IPS-18a (cell line): ENCODE data around the gene KRTAP10-2.

Source experiments
- H3K27ac ChIP-seq: one replicate; pipeline ENCODE4 v1.5.1; 2013; ENCODE audit warnings: low read length
- H3K27me3 ChIP-seq: one replicate; pipeline ENCODE4 v1.6.1; 2013; ENCODE audit warnings: mild to moderate bottlenecking, low read length; ENCODE audit not compliant: control insufficient read depth, insufficient read depth
- H3K36me3 ChIP-seq: one replicate; pipeline ENCODE4 v1.6.1; 2013; ENCODE audit warnings: low read depth, low read length; ENCODE audit not compliant: control insufficient read depth
- H3K4me1 ChIP-seq: one replicate; pipeline ENCODE4 v1.6.1; 2013; ENCODE audit warnings: low read depth, low read length; ENCODE audit not compliant: control insufficient read depth
- H3K4me3 ChIP-seq: one replicate; pipeline ENCODE4 v1.5.1; 2013; ENCODE audit warnings: low read length
- H3K9ac ChIP-seq: one replicate; pipeline ENCODE4 v1.6.1; 2013; ENCODE audit warnings: mild to moderate bottlenecking, low read length, moderate library complexity
- H3K9me3 ChIP-seq: one replicate; pipeline ENCODE4 v1.6.1; 2013; ENCODE audit warnings: low read depth, low read length; ENCODE audit not compliant: control insufficient read depth

KRTAP10-2 gene

DNA sequence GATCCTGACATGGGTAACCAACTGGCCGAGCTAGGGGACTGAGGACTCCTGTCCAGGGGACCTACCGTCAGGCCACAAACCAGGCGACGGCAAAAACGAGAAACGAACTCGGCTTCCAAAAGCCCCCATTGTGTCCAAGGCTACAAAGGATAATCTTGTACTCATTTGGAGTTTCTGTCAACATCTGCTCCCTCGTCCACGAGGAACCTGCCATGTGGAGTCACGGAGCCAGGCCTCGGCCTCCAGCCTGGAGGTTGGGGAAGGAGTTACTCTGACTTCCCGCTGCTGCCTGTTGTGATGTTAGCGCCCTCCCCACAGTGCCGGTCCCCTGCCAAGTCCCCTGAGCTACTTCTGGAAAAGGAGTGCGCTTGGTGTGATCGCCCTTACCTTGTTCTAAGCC lies 18.6 kb downstream of the KRTAP10-2 start:
- Histone ChIP-seq H3K4me3 (no peak overlapping the region), H3K4me1 (no peaks in the 10 kb centered on the region), H3K36me3 (no peaks in the 10 kb centered on the region), H3K27me3 (no peaks in the 10 kb centered on the region), H3K27ac (no peak overlapping the region), H3K9ac (no peak overlapping the region), H3K9me3 (no peaks in the 10 kb centered on the region)

DNA sequence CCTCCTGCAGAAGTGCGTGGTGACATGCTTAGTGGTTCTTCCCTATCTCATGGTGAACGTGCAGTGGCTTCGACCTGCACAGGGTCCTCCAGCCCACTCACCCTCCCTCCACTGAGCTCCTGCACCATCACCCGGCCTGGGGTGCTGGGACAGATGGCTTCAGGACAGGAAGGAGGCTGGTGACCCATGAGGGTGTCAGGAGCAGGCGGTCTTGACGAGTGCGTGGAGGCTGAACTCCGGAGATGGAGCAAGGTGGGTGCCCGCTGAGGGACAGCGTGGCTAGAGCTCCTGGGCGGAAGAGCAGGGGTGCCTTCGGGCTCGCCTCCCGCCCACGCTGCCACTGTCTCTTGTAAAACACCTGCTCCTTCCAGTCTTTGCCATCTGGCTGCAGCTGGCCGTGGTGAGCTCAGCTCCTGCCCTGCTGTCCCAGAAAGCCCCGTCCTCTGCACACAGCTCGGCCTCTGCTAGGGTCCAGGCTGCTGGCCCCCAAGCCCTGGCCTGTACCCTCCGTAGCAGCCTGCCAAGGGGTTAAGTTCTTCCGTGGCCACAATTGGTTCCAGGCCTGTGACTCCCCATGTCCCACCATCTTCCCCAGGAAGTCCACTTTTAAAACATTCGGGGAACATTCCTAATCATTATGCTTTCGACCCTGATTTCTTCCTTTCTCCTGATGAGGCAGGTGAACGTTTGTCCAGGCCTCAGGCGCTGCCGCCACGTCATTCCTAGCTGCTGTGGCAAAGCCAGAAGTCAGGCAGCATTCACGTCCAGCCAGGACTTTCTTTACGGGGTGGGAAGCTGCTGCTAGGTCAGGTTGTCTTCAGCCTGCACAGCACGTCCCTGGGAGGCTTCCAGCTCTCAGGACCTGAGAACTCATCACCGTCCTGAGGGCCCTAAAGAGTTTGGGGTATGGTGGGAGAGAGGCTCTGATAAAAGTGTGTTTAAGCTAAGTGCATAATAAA lies 19.4 kb downstream of the KRTAP10-2 start:
- Histone ChIP-seq H3K27ac (no peak overlapping the region), H3K36me3 (no peaks in the 10 kb centered on the region), H3K9me3 (no peaks in the 10 kb centered on the region), H3K4me3 (no peak overlapping the region), H3K4me1 (no peaks in the 10 kb centered on the region), H3K9ac (no peak overlapping the region), H3K27me3 (no peaks in the 10 kb centered on the region)

DNA sequence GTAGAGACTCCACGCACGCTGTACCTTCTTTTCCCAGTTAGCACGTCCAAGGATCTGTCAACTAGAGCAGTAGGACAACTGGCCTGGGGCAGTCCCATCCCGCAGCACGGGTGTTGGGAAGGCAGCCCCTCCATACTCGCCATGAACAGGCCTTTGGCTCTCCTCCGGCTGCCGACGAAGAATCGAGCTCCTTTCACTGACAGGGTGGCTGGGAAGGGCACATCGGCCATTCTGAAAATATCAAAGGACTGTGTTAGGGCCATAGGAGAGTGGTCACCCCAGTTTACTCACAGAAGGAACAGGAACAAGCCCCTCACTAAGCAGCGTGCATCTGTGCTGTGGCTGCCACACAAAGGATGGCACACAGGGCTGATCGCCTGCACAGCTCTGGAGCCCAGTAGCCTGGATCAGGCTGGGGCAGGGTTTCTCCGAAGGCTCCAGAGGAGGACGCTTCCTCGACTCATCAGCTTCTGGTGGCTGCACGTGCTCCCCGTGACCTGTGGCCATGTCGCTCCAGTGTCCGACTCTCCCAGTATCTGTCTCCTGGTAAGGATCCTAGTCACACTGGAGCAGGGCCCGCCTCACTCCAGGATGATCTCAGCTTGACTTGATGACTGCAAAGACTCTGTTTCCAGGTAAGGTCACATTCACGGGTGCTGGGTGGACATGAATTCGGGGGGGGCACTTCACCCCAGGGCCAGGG lies 20.3 kb downstream of the KRTAP10-2 start:
- H3K9me3 ChIP-seq: no peaks in the 10 kb centered on the region
- no peak overlapping the region for H3K4me3 ChIP-seq
- no peaks in the 10 kb centered on the region for H3K4me1 ChIP-seq
- no peak overlapping the region for H3K9ac ChIP-seq
- no peaks in the 10 kb centered on the region for H3K36me3 ChIP-seq
- no peaks in the 10 kb centered on the region for H3K27me3 ChIP-seq
- no peak overlapping the region for H3K27ac ChIP-seq

DNA sequence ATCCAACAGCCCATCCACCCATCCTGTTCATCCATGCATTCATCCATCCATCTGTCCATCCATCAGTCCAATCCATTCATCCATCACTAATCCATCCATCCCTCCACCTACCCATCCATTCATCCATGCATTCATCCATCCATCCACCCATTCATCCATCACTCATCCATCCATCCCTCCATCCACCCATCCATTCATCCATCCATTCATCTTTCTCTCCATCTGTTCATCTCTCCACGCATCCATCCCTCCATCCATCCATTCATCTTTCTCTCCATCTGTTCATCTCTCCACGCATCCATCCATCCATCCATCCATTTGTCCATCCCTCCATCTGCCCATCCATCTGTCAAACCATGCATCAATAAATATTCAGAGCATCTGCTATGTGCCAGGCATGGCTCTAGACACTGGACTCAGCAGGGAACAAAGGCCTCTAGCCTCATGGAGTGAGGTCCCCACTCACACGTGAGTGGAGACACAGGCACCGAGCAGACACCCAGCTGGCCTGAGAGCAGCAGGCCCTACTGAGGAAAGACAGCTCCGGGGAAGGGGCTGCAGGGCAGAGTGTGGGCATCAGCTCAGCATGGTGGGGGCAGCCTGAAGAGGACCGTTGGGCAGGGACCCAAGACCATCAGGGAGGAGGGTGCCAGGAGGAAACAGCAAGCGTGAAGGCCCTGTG lies 20.9 kb downstream of the KRTAP10-2 start:
- Histone ChIP-seq H3K4me1 (no peaks in the 10 kb centered on the region), H3K27ac (no peak overlapping the region), H3K36me3 (no peaks in the 10 kb centered on the region), H3K9ac (no peak overlapping the region), H3K27me3 (no peaks in the 10 kb centered on the region), H3K4me3 (no peak overlapping the region), H3K9me3 (no peaks in the 10 kb centered on the region)

DNA sequence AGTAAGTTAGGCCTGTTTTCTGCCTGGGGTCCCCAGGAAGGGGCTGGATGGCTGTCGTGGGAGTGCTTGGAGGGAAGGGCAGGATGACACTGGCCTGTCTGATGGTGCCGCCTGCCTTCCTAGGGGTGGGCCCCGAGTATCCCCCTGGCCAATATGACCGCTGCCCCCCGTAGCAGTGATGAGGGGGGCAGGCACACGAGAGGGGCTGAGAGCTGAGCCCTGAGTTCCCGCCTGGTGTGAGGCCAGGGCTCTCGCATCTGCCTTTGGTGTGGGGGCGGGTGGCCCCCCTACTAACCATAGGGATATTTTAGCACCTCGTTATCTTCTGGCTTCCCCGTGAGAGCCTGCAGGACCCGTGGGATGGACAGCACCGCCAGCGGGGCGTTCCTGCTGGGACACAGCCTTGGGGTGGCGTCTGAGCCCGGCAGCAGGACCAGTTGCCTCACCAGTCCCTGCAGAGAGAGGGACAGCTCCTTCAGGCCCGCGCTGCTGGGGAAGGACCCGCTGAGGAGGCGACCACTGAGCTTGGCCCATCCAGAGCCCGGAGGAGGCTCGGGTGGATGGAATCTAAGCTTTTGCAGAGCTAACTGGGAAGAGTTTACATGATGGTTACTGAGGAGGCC lies 21.7 kb downstream of the KRTAP10-2 start:
- no peaks in the 10 kb centered on the region for H3K27me3 ChIP-seq
- H3K9ac ChIP-seq: no peak overlapping the region
- H3K4me3 ChIP-seq: no peak overlapping the region
- no peak overlapping the region for H3K27ac ChIP-seq
- H3K9me3 ChIP-seq: no peaks in the 10 kb centered on the region
- H3K36me3 ChIP-seq: no peaks in the 10 kb centered on the region
- H3K4me1 ChIP-seq: no peaks in the 10 kb centered on the region

DNA sequence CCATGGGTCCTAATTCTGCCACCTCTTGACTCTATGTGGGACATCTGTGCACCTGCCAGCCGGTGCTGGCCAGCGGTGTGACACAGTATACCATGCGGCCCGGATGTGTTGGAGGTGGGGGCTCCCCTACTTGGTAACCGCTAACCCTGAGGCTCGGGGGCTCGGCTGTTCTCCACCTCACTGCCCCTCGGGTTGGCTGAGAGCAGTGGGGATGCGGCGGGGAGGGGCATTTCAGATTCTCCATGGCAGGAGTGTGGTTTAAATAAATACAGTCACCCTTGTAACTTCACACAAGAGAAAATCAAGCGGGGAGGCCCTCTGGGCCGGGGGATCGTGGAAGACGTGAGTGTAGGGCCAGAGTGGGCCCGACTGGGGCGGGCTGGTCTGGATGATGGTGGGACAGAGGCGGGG lies 22.3 kb downstream of the KRTAP10-2 start:
- Histone ChIP-seq H3K27me3 (no peaks in the 10 kb centered on the region), H3K9me3 (no peaks in the 10 kb centered on the region), H3K4me3 (no peak overlapping the region), H3K27ac (no peak overlapping the region), H3K36me3 (no peaks in the 10 kb centered on the region), H3K4me1 (no peaks in the 10 kb centered on the region), H3K9ac (no peak overlapping the region)

DNA sequence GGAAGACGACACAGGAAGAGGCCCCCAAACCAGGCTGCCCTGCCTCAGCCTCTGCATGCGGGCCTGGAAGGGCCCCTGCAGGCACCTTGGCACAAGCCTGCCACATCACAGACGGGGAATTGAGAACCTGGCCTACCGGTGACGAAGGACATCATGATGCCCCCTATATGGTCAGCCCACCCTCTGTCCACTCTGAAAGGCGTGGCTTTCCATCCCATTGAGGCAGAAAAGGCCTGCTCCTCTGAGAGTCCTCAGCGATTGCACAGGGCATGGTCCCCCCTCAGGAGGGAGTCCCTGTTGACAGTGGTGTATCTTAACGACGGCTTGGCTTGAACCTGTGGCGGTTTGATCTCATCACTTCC lies 22.7 kb downstream of the KRTAP10-2 start:
- Histone ChIP-seq H3K36me3 (no peaks in the 10 kb centered on the region), H3K27ac (no peak overlapping the region), H3K9me3 (no peaks in the 10 kb centered on the region), H3K27me3 (no peaks in the 10 kb centered on the region), H3K4me1 (no peaks in the 10 kb centered on the region), H3K4me3 (no peak overlapping the region), H3K9ac (no peak overlapping the region)

DNA sequence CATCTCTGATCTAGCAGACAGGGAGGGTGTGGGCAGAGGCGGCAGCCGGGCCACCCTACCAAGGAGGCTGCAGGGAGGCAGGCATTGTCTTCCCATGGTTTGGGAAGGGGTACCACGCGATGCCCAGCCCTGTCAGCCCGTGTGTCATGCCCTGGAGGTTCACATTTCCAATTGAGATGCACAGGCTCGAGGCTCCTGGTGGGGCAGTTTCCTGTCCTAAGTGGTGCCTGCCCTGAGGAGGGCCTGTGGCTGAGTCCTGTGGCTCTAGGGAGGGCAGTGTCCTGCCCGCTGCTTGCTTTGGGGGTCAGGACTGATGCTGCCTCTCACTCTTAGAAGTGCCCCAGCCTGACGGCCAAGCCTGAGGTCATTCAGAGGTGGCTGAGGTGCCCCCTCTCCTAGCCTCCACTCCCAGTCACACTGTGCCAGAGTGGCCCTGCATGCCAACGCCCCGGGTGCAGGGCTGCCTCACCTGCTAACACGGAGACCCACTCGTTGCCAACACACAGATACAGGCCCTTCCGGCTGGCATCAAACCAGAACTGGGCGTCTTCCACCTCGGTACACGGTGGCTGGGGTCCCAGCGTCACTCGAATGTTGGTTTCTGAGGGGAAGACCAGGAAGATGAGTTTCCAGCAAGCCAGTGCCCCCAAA lies 23.2 kb downstream of the KRTAP10-2 start:
- no peaks in the 10 kb centered on the region for H3K4me1 ChIP-seq
- H3K36me3 ChIP-seq: no peaks in the 10 kb centered on the region
- H3K27me3 ChIP-seq: no peaks in the 10 kb centered on the region
- no peak overlapping the region for H3K27ac ChIP-seq
- no peak overlapping the region for H3K9ac ChIP-seq
- H3K9me3 ChIP-seq: no peaks in the 10 kb centered on the region
- H3K4me3 ChIP-seq: no peak overlapping the region

DNA sequence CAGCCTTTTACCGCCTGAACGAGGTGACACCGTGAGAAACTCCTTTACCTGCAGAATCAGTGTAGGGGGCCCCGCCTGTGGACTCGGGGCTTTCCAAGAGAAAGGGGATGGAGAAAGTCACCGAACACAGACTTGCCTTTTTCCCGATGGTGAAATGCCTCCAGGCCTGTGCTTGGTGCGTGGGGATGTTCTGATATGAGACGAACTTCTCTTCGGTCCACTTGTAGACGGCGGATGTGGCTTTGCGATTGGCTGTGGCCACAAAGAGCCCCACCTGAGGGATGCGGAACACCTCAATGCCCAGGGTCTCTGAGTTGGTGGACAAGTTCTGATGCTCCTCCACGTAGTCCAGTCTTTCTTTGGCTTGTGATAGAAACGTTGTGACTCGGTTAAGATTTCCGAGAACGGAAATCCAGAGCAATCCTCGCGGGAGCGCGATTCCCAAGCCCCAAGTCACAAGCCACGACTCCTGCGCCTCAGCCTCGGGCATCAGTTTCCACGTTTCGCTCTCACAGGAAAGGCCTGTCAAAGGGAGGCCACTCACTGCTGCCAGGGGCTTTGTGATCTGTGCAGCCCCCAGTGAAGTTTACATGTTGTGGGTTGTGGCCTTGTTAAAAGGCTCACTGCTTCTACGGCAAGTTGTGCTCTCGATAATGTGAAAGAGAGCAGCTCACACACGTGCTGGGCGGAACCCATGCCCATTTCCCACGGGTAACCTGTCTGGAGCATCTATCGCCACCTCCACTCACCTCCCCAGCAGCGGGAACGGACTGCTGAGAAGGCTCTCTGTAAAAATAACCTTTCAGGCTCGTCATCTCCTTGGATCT lies 23.9 kb downstream of the KRTAP10-2 start:
- Histone ChIP-seq H3K9me3 (no peaks in the 10 kb centered on the region), H3K4me3 (no peak overlapping the region), H3K4me1 (no peaks in the 10 kb centered on the region), H3K27ac (no peak overlapping the region), H3K27me3 (no peaks in the 10 kb centered on the region), H3K9ac (no peak overlapping the region), H3K36me3 (no peaks in the 10 kb centered on the region)

DNA sequence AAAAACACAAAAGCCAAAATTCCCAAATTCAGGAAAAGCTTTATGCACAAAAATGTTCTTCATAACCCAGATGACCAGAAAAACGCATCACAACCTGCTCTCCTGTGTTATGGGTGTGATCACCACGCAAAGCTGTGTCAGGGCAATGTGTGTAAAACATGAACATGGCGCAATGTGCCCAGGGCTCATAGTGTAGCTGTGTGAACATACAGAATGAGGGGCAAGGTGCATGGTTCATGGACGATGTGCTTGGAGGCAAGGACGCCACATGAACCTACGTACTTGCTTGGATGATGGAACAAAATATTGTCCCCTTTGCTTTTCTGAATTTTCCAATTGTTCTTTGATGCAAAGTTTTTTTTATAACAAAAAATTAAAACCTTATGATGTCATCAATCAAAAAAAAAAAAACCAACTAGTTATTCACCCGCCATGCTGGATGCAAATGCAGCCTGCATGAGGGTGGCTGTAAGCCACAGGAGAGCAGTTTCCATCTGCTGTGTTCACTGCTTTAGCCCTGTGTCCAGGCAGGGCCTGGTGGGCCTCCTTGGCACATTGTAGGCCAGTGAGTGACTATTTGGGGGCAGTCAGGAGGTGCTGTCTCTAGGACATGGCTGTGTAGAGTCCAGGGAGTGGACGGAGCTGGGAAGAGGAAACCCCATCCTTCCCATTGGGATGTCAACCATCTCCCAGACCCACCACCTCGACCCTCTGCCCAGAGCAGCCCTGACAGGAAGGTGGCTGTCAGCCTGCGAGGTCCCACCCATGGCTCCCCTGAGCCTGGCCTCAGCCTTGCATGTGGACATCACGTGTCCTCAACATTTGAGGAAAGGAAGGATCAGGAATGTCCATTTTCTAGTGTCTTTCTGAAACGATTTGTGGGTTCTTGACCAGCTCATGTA lies 25.0 kb downstream of the KRTAP10-2 start:
- Histone ChIP-seq H3K27me3 (no peaks in the 10 kb centered on the region), H3K36me3 (no peaks in the 10 kb centered on the region), H3K4me3 (no peak overlapping the region), H3K9ac (no peak overlapping the region), H3K27ac (no peak overlapping the region), H3K9me3 (no peaks in the 10 kb centered on the region), H3K4me1 (no peaks in the 10 kb centered on the region)
